DMS53 treated with DMSO at 0.1 percent for 48 hours (cell line): ENCODE results near the gene IRF5.

Experiments used
- DNase-seq: peaks from one replicate; lab custom pipeline; 2025; ENCODE audit not compliant: unreplicated experiment; lab: John Stamatoyannopoulos, UW

The IRF5 gene

GRCh38 chr7:128937647-128938543, at the start of gene IRF5:
IRF5 (plus strand) TSS chr7:128937927; CDS start chr7:128942082, 4,155 bp downstream.
- DNase-seq = peak; percentile 73

- no peak for DNase-seq
These were observed 49.5 kb upstream of the IRF5 start for GRCh38 chr7:128888039-128888755.

- DNase-seq = no peak
These were observed 49.0 kb upstream of the IRF5 start for GRCh38 chr7:128888756-128889095.

GRCh38 chr7:128889121-128889520, 48.6 kb upstream of the IRF5 start:
- no peak for DNase-seq

GRCh38 chr7:128890306-128891109, 47.2 kb upstream of the IRF5 start:
- DNase-seq = no peak

- no peak for DNase-seq
These were observed 46.4 kb upstream of the IRF5 start for GRCh38 chr7:128891110-128891941.

GRCh38 chr7:128891942-128892269, 45.8 kb upstream of the IRF5 start:
- DNase-seq = no peak

- DNase-seq = no peak
These were observed 45.0 kb upstream of the IRF5 start for GRCh38 chr7:128892521-128893250.

- DNase-seq = no peak
These were observed 44.3 kb upstream of the IRF5 start for GRCh38 chr7:128893251-128894100.

GRCh38 chr7:128894101-128894440, 43.7 kb upstream of the IRF5 start:
- DNase-seq = no peak

GRCh38 chr7:128895320-128895719, 42.4 kb upstream of the IRF5 start:
- no peak for DNase-seq

GRCh38 chr7:128899392-128899791, 38.3 kb upstream of the IRF5 start:
- DNase-seq = no peak

- DNase-seq = no peak
These were observed 37.5 kb upstream of the IRF5 start for GRCh38 chr7:128900237-128900636.

- no peak for DNase-seq
These were observed 34.8 kb upstream of the IRF5 start for GRCh38 chr7:128902761-128903585.

- DNase-seq = no peak
These were observed 33.9 kb upstream of the IRF5 start for GRCh38 chr7:128903621-128904361.

- peak; percentile 75 for DNase-seq
These were observed 33.1 kb upstream of the IRF5 start for GRCh38 chr7:128904381-128905197.
